GM19240 (cell line): Measurements from ENCODE around the gene ARID3B.

Experiments
- DNase-seq: peaks from one replicate; pipeline ENCODE4 v3.0.0; 2011; ENCODE audit warnings: low spot score; ENCODE audit not compliant: insufficient read length

Gene ARID3B

GRCh38 chr15:74642348-74642733 is 101.3 kb downstream of the ARID3B start:
- no peak for DNase-seq

- DNase-seq = no peak
These were observed 102.0 kb downstream of the ARID3B start for GRCh38 chr15:74642734-74643664.

- no peak for DNase-seq
These were observed 102.7 kb downstream of the ARID3B start for GRCh38 chr15:74643665-74644204.

GRCh38 chr15:74646480-74646879 is 105.5 kb downstream of the ARID3B start:
- DNase-seq = no peak
